DMS 273 (cell line): ENCODE measurements around the gene SFTPB.
"Not testable (repeated sequence)": the region's sequence is repeated elsewhere in the genome, so short reads cannot be mapped to it uniquely, and the experiment has no call there.

Experiments
- DNase-seq: peaks from one replicate; lab custom pipeline; 2025; ENCODE audit not compliant: unreplicated experiment; lab: John Stamatoyannopoulos, UW

The SFTPB gene

DNA sequence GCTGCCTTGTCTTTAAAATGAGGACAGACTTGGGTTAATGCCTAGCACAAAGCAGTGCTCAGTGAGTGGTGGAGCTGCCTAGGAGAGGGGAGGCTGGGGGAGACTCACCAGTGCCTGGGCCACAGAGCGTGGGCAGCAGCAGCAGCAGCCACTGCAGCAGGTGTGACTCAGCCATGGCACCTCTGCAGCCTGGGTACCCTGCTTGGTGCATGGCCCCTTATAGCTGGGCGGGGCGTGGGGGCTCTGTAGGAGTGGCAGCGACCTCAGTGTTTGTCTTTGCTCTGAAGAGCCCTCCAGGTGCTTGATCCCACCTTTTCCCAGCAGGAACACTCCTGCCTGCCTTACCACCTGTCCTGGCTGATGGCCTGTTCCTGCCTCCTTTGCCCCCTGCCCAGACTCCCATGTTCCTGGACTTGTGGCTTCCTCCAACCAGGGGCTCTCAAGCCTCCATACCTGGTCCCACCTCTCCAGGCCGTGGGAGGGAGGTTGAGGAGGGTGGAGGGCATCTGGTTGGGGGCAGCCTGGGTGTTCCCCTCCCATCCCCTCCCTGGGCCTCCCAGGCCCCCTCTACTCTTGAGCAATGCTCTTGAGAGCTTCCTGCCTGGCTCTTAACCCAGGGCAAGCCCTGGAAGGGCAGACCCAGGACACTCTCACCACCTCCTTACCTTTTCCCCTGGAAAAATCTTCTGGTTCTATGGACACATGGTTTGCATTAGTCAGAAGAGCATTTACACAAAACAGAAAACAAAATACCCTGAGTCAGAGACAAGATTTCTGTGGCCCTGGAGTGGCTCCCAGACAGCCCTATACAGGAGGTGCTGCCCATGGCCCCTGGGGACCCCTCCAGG lies at the start of gene SFTPB:
Gene SFTPB (minus strand): TSS at position 191 of the 848 bp plus-strand sequence. CDS start 16 bp downstream, at position 175.
- DNase-seq = no peak

GRCh38 chr2:85717308-85718008 lies 49.5 kb upstream of the SFTPB start:
- peak; percentile 70 for DNase-seq

DNA sequence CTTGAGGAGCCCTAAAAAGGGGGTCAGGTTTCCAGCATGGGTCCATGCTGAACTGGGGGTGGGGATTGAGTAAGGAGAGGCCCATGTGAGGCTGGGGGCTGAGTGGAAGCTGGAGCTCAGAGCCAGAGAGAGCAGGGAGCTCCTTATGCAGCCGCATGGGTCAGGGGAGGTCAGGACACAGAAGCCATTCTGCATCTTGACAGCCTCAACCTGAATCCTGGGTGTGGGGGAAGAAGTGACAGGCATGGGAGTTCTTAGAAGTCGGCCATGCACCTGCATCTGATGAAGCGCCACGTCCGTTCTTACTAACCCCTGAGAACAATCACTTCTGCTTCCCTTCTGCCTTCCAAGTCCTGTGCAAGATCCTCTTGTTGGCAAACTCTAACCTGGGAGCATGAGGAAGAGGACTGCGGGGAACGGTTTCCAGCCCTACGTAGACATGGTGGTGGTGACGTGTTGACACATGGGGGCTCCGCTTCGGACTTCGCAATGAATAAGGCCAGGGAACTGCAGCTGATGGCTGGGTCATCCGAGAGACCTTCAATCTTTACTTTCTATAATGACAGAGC lies 48.4 kb upstream of the SFTPB start:
- DNase-seq = no peak

DNA sequence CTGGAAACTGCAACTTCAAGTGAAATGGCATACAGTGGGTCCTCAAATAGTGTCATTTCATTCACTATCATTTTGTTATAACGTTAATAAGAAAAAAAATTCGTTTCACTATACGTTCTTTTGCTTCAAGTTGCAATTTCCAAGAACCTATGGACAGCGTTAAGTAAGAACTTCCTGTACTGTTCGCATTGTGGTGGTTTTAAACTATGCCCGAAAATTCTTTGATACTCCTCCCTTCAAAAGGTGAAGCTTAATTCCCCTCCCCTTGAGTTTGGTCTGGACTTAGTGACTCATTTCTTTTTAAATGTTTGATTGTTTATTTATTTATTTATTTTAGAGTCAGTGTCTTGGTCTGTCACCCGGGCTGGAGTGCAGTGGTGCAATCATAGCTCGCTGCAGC lies 46.8 kb upstream of the SFTPB start:
- no peak for DNase-seq

DNA sequence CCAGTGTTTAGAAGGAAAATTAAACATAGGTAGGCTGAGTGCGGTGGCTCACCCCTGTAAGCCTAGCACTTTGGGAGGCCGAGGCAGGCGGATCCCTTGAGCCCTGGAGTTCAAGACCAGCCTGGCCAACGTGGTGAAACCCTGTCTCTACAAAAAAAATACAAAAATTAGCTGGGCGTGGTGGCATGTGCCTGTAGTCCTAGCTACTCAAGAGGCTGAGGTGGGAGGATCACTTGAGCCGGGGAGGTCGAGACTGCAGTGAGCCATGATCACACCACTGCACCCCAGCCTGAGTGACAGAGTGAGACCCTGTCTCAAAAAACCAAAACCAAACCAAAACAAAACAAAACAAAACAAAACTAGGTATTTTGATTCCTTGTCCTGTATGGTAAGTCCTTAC lies 46.4 kb upstream of the SFTPB start:
- DNase-seq = not testable (repeated sequence)

DNA sequence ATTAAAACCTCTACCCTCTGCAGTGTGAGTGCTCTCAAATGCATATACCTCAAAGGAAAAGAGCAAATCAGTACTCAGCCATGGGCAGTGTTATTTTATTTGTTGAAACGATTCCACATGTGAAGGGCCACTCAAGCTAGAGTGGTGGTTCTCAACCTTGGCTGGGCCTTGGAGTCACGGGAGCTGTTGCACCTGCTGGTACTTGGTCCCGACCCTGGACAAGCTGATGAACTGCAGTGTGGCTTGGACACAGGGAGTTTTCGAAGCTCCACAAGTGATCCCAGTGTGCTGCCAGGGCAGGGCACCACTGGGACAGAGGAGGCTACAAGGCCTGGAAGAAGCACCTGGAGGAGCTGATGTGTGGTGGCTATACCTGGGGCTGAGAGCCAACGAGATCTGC lies 45.8 kb upstream of the SFTPB start:
- no peak for DNase-seq

DNA sequence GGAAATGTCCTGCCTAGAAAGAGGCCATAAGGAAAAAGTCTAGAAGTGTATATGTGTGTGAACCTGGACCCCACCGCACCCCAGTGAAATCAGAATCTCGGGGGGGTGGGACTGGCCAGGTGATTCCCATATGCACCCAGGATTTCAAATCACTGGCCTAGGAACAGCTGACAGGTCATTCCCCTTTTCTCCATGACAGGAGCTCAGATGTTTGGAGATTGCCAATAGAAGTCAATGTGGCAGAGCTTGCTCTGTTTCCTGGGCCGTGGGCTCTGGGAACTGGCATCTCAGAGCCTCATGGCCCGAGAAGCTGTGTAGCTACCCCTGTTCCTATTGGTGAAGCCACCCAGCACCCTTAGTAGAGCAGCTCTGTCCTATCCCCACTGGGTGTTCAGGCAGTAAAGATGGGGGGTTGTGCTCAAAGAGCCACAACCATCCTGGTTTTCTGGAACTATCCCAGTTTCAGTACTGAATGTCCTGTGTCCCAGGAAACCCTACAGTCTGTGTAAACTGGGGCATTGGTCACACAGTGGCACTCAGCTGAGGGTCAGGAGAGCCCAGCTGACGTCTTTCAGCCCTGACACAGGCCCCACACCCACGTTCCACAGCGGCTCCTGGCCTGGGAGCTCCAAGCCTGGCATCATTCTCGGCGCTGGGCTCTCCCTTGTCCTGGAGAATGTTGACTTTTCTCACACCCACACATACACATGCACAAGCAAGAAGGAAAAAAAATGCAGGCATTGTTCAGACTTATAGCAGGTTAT lies 45.0 kb upstream of the SFTPB start:
- DNase-seq = no peak

DNA sequence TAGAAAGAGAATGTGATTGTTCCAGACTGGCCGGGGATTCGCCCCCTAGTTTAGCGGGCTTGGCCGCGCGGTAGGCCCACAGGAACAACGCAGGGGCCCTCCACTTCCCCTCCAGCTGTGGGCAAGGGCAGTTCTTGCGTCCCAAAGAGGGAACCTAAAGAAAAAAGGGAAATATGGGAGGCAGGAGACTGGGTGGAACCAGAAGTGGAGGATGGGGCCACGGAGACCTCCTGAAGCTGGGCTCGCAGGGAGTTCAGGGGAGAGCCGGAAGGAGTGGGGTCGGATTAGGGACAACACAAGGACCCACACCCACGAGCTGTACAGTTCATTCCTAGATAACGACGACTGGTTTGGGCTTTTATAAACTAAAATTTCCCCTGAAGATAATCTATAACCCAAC lies 44.3 kb upstream of the SFTPB start:
- no peak for DNase-seq

GRCh38 chr2:85711578-85712060 lies 43.6 kb upstream of the SFTPB start:
- no peak for DNase-seq

GRCh38 chr2:85710687-85711577 lies 42.9 kb upstream of the SFTPB start:
- DNase-seq = no peak

- DNase-seq = no peak
Observed at GRCh38 chr2:85709401-85709811, 41.4 kb upstream of the SFTPB start.

DNA sequence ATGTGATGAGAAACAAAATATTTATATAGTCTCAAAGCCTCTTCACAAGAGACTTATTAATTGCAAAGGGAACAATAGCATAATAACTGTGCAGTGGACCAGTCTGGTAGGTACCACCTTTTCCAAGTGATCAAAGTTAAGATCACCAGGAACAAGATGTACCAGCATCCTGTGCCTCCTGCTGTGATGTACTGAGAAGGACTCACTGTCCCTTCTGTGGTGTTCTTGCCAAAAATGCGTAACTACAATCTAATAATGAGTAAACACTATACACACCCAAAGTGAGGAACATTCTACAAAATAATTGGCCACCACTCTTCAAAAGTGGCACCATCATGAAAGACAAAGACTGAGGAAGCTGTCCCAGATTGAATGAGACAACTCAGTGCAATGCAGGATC lies 40.6 kb upstream of the SFTPB start:
- no peak for DNase-seq

DNA sequence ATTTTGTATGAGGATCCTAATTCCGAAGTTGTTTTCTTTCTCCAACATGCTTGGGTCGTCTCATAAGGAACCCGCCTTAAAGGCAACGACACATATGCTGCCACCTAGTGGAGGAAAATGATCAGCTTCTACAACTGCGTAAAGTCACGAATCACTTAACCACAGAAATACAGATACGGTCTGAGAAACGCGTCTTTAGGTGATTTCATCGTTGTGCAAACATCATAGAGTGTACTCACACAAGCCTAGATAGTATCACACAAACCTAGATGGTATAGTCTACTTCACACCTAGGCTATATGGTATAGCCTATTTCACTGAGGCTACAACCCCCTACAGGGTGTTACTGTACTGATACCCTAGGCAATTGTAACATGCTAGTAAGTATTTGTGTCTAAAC lies 39.3 kb upstream of the SFTPB start:
- DNase-seq = peak; percentile 90

DNA sequence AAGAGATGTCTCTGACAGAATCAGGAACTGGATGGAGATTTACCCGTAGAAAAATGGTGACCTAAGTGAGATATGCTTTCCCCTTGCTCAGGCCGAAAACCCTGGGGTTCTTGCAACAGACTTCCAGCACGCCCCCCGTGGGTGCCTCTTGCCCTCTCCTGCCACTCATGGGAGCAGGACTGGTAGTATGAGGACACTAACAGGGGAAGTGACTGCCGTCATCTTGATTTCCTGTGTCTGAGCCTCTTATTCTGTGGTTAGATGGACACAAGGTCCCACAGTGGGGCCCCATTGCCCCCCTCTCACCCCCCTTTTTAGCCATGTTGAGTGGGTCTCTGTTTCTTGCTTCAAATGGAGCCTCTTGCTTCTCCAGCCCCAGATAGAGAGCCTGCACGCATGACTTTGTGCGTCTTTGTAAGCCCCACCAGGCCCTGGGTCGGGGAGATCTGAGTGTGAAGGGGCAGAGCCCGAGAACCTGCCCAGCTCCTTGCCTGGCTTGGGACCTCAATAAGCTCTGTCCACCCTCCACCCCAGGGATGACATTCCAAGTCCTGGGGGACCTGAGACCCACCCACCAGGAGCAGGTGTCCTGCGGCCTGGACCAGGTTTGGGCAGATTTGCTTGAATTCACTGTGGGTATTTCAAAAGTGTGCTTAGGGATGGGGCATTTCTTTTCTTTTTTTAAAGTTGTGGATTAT lies 38.7 kb upstream of the SFTPB start:
- no peak for DNase-seq

DNA sequence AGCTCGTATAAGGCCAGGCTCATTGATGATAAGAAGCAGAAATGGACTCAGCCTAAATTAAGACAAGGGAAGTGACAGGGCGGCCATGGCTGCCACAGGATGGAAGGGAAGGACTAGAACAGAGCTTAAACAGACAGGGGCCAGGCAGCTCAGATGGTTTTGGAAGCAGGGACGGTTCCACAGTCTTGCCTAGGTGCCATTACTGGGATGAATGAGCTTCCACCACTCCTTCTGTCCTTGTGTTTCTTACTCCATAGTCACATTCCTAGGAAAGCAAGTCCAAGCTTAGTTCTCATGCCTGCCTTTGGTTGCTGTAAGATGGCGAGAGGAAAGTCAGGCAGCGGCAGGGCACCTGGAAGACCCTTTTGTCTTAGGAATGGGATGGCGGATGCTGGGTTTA lies 38.1 kb upstream of the SFTPB start:
- DNase-seq = no peak

DNA sequence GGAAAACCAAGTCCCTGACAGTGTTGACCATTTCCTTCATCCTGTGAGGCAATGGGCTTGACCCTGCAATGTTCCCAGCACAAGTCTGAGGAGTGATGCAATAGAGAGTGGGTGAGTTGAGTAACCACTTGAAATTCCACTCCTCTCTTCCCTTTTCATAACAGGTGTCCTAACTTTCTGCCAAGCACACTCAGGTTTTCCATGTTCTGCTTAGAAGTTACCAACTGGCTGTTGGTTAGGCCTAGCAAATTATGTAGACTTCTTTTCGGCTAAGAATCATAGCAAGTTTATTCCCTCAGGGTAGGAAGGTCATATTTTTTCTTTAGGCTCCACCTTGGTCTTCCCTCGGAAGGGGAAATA lies 37.7 kb upstream of the SFTPB start:
- no peak for DNase-seq

- no peak for DNase-seq
Observed at GRCh38 chr2:85704800-85705679, 37.0 kb upstream of the SFTPB start.

- no peak for DNase-seq
Observed at GRCh38 chr2:85704038-85704437, 36.0 kb upstream of the SFTPB start.

DNA sequence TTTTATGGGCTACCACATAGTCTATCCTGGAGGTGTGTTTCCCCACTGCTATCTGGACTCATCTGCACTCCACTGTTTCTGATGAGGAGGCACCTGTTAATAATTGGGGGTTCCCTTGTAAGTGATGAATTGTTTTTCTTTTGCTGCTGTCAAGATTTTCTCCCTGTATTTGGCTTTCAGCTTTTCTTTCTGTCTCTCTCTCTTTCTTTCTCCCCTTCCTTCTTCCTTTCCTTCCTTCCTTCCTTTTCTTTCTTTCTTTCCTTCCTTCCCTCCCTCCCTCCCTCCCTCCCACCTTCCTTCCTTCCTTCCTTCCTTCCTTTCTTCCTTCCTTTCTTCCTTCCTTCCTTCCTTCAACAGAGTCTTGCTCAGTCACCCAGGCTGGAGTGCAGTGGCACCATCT lies 35.3 kb upstream of the SFTPB start:
- no peak for DNase-seq
